Tibial artery (tissue), 4 donors: ENCODE data around the gene ITSN1.

Experiments used
- DNase-seq, 2 donors: peaks; one replicate each; pipeline ENCODE4 v3.0.0-alpha.2; 2019
- H3K27ac ChIP-seq, 2 donors: fragments of 200-600 bp; sonication (generic) in 1 of 2; 1 replicate in 1 of 2; 2 replicates in 1 of 2; pipeline ENCODE4 v1.5.1; 2018 to 2019; ENCODE audit warnings: mild to moderate bottlenecking in 1 of 2
- H3K27me3 ChIP-seq, 2 donors: fragments of 200-600 bp; sonication (generic) in 1 of 2; one replicate each; pipeline versions ENCODE4 v1.5.1 to v1.6.0; 2016 to 2019
- H3K36me3 ChIP-seq, 3 donors: fragments of 200-600 bp; sonication (generic) in 2 of 3; one replicate each; pipeline ENCODE4 v1.5.1; 2016 to 2019; ENCODE audit warnings: mild to moderate bottlenecking in 2 of 3
- H3K4me1 ChIP-seq, 4 donors: fragments of 200-600 bp; sonication (generic) in 2 of 4; 1 replicate in 3 of 4; 2 replicates in 1 of 4; pipeline ENCODE4 v1.5.1; 2016 to 2019
- H3K4me3 ChIP-seq, 2 donors: fragments of 200-600 bp; sonication (generic) in 1 of 2; 1 replicate in 1 of 2; 2 replicates in 1 of 2; pipeline ENCODE4 v1.5.1; 2018 to 2019; ENCODE audit warnings: mild to moderate bottlenecking in 2 of 2
- H3K9me3 ChIP-seq, 3 donors: fragments of 200-600 bp; sonication (generic) in 1 of 3; one replicate each; pipeline ENCODE4 v1.5.1; 2016 to 2019
- CTCF ChIP-seq, 2 experiments: fragments of 200-600 bp in 1 of 2; fragments of 450-650 bp in 1 of 2; IDR thresholded peaks; one replicate each; pipeline ENCODE4 v1.5.1; 2017 to 2019; ENCODE audit warnings: antibody characterized with exemption in 2 of 2, mild to moderate bottlenecking in 1 of 2, moderate library complexity in 1 of 2
- intact Hi-C: fragments of 100-400 bp; cut with DNase I; formaldehyde crosslinking; loops from one replicate; pipeline ENCODE4 v1.15.0; 2023; ENCODE audit warnings: low total_unique reads

The ITSN1 gene

GRCh38 chr21:33849834-33850233 is 207.5 kb downstream of the ITSN1 start:
- intact Hi-C loops = no loop called here
- Histone ChIP-seq H3K27ac (no peak overlapping the region), H3K4me3 (no peak overlapping the region), H3K4me1 (peaks cover 0 to 4% (median 1%) of the 10 kb centered on the region in 4 donors), H3K36me3 (no peaks in the 10 kb centered on the region), H3K27me3 (no peaks in the 10 kb centered on the region), H3K9me3 (no peaks in the 10 kb centered on the region)
- no peak for TF ChIP-seq CTCF (IDR thresholded peaks at IDR 0.05)
- no peak for DNase-seq

GRCh38 chr21:33850401-33850800 is 208.1 kb downstream of the ITSN1 start:
- TF ChIP-seq CTCF (IDR thresholded peaks at IDR 0.05) = no peak
- intact Hi-C loops = no loop called here

GRCh38 chr21:33850985-33851384 is 208.7 kb downstream of the ITSN1 start:
- Histone ChIP-seq H3K9me3 (no peaks in the 10 kb centered on the region), H3K27ac (no peak overlapping the region), H3K27me3 (no peaks in the 10 kb centered on the region), H3K4me3 (no peak overlapping the region), H3K36me3 (no peaks in the 10 kb centered on the region), H3K4me1 (peaks cover 0 to 4% (median 1%) of the 10 kb centered on the region in 4 donors)
- no peak for TF ChIP-seq CTCF (IDR thresholded peaks at IDR 0.05)
- intact Hi-C loops = no loop called here
- DNase-seq = no peak

More at GRCh38 chr21:33850401-33850800, 208.1 kb downstream of the ITSN1 start:
- Histone ChIP-seq H3K27me3 (no peaks in the 10 kb centered on the region), H3K4me1 (peaks cover 0 to 4% (median 1%) of the 10 kb centered on the region in 4 donors), H3K9me3 (no peaks in the 10 kb centered on the region), H3K4me3 (no peak overlapping the region), H3K27ac (no peak overlapping the region), H3K36me3 (no peaks in the 10 kb centered on the region)
- DNase-seq = no peak

- TF ChIP-seq CTCF (IDR thresholded peaks at IDR 0.05) = no peak
- H3K36me3 ChIP-seq = no peaks in the 10 kb centered on the region
- H3K27ac ChIP-seq = no peak overlapping the region
- intact Hi-C loops = no loop called here
- DNase-seq = no peak
- peaks cover 0 to 4% (median 1%) of the 10 kb centered on the region in 4 donors for H3K4me1 ChIP-seq
- no peaks in the 10 kb centered on the region for H3K9me3 ChIP-seq
- H3K4me3 ChIP-seq = no peak overlapping the region
- no peaks in the 10 kb centered on the region for H3K27me3 ChIP-seq
Measured at GRCh38 chr21:33852485-33852884, 210.2 kb downstream of the ITSN1 start.

- H3K27ac ChIP-seq = no peak overlapping the region
- H3K27me3 ChIP-seq = no peaks in the 10 kb centered on the region
- no peak overlapping the region for H3K4me3 ChIP-seq
- no peak for DNase-seq
- H3K36me3 ChIP-seq = no peaks in the 10 kb centered on the region
- intact Hi-C loops = no loop called here
- H3K4me1 ChIP-seq = peaks cover 0 to 19% (median 4%) of the 10 kb centered on the region in 4 donors
- no peak for TF ChIP-seq CTCF (IDR thresholded peaks at IDR 0.05)
- H3K9me3 ChIP-seq = no peaks in the 10 kb centered on the region
Measured at GRCh38 chr21:33854604-33855003, 212.3 kb downstream of the ITSN1 start.

- Histone ChIP-seq H3K27me3 (no peaks in the 10 kb centered on the region), H3K9me3 (no peaks in the 10 kb centered on the region), H3K27ac (no peak overlapping the region), H3K4me3 (no peak overlapping the region), H3K36me3 (no peaks in the 10 kb centered on the region), H3K4me1 (peaks cover 0 to 21% (median 4%) of the 10 kb centered on the region in 4 donors)
- no peak for TF ChIP-seq CTCF (IDR thresholded peaks at IDR 0.05)
- intact Hi-C loops = no loop called here
- no peak for DNase-seq
Measured at GRCh38 chr21:33855190-33855589, 212.9 kb downstream of the ITSN1 start.
